ENCODE data around the gene TRIM52.
"Not testable (repeated sequence)": the region's sequence is repeated elsewhere in the genome, so short reads cannot be mapped to it uniquely, and the experiment has no call there.

DNA sequence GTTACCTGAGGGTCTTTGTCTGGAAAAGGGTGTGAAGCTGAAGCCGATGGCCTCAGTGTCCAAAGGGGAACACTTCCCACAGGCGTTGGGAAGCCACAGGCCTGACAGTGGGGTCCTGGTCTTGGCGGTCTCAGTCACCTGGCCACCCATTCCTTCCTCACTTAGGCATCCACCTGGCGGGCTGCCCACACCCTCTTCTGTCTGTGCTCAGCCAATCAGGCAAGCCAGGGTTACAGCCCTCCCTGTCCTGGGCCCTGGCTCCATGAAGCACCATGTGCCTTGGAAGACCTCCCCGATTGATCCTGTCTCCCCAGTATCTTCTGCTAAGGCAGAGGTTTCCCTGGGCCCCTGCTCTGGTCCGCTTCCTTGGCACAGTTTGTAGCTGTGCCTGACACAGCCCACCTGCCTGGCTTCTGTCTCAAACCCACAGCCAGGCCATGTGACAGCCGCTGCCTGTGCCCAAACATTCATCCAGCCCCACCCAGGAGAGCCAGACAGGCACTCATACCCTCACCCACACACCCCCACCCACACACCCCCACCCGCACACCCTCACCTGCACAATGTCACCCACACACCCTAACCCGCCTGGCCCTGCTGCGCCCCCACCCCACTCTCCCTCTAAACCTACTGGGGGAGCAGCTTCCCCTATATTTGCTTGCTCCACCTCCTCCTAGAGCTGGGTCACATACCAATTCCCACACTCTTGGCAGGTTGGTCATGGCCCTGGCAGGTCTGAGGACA is 25.2 kb upstream of the TRIM52 start:
- TF ChIP-seq, protein P1, sequence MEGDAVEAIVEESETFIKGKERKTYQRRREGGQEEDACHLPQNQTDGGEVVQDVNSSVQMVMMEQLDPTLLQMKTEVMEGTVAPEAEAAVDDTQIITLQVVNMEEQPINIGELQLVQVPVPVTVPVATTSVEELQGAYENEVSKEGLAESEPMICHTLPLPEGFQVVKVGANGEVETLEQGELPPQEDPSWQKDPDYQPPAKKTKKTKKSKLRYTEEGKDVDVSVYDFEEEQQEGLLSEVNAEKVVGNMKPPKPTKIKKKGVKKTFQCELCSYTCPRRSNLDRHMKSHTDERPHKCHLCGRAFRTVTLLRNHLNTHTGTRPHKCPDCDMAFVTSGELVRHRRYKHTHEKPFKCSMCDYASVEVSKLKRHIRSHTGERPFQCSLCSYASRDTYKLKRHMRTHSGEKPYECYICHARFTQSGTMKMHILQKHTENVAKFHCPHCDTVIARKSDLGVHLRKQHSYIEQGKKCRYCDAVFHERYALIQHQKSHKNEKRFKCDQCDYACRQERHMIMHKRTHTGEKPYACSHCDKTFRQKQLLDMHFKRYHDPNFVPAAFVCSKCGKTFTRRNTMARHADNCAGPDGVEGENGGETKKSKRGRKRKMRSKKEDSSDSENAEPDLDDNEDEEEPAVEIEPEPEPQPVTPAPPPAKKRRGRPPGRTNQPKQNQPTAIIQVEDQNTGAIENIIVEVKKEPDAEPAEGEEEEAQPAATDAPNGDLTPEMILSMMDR (IDR thresholded peaks at IDR 0.05; ENCODE audit: low read depth, low read length) = not testable (repeated sequence)
- not testable (repeated sequence) for TF ChIP-seq EZH2phosphoT487 (IDR thresholded peaks at IDR 0.05; ENCODE audit: low read depth)
